Neuron (in vitro differentiated cells): ENCODE data around the gene CXCL10.
"Not testable (repeated sequence)": the region's sequence is repeated elsewhere in the genome, so short reads cannot be mapped to it uniquely, and the experiment has no call there.

ENCODE experiments used
- H2AFZ ChIP-seq: one replicate; pipeline ENCODE4 v1.6.1; 2013; ENCODE audit warnings: low read depth, mild to moderate bottlenecking, inconsistent platforms, low read length, moderate library complexity
- H3K27me3 ChIP-seq: one replicate; pipeline ENCODE4 v1.6.1; 2013; ENCODE audit warnings: low read length; ENCODE audit not compliant: insufficient read depth
- H3K36me3 ChIP-seq: one replicate; pipeline ENCODE4 v1.6.1; 2013; ENCODE audit warnings: low read length; ENCODE audit not compliant: insufficient read depth
- H3K4me1 ChIP-seq: one replicate; pipeline ENCODE4 v1.6.1; 2013; ENCODE audit warnings: low read length; ENCODE audit not compliant: insufficient read depth
- H3K4me3 ChIP-seq: 2 replicates; pipeline ENCODE4 v1.5.1; 2013; ENCODE audit warnings: mild to moderate bottlenecking, low read length, moderate library complexity
- H3K9me3 ChIP-seq: one replicate; pipeline ENCODE4 v1.6.1; 2013; ENCODE audit warnings: low read length

Gene CXCL10

GRCh38 chr4:76049860-76050416 lies 26.6 kb upstream of the CXCL10 start:
- not testable (repeated sequence) for H2AFZ ChIP-seq, H3K36me3 ChIP-seq, H3K4me1 ChIP-seq, H3K27me3 ChIP-seq, H3K4me3 ChIP-seq, H3K9me3 ChIP-seq

GRCh38 chr4:76044686-76045085 lies 21.4 kb upstream of the CXCL10 start:
- not testable (repeated sequence) for H3K36me3 ChIP-seq, H3K9me3 ChIP-seq, H3K4me1 ChIP-seq, H2AFZ ChIP-seq, H3K27me3 ChIP-seq, H3K4me3 ChIP-seq

GRCh38 chr4:76043306-76043705 lies 20.0 kb upstream of the CXCL10 start:
- not testable (repeated sequence) for H3K4me3 ChIP-seq, H3K4me1 ChIP-seq, H3K27me3 ChIP-seq, H3K9me3 ChIP-seq, H2AFZ ChIP-seq, H3K36me3 ChIP-seq

- H3K36me3 ChIP-seq, H3K27me3 ChIP-seq, H3K4me3 ChIP-seq, H3K9me3 ChIP-seq, H2AFZ ChIP-seq, H3K4me1 ChIP-seq: not testable (repeated sequence)
These were observed 19.1 kb upstream of the CXCL10 start for GRCh38 chr4:76042241-76042998.

GRCh38 chr4:76036855-76037254 lies 13.6 kb upstream of the CXCL10 start:
- Histone ChIP-seq H3K4me1 (no peaks in the 10 kb centered on the region), H3K4me3 (no peak overlapping the region), H3K27me3 (peaks cover 11% of the 10 kb centered on the region), H3K36me3 (no peaks in the 10 kb centered on the region), H2AFZ (no peak overlapping the region), H3K9me3 (no peaks in the 10 kb centered on the region)

GRCh38 chr4:76035799-76036380 lies 12.6 kb upstream of the CXCL10 start, which contains the start of gene CXCL11:
CXCL11 (minus strand) TSS chr4:76036070; CDS start chr4:76035987, 83 bp downstream.
- Histone ChIP-seq H3K4me3 (no peak within 1 kb of the TSS), H3K9me3 (no peaks in the 10 kb centered on the region), H3K27me3 (peaks cover 11% of the 10 kb centered on the region), H3K4me1 (no peaks in the 10 kb centered on the region), H3K36me3 (no peaks in the 10 kb centered on the region), H2AFZ (no peak within 1 kb of the TSS)

GRCh38 chr4:76035141-76035540 lies 11.8 kb upstream of the CXCL10 start:
- no peak overlapping the region for H3K4me3 ChIP-seq
- no peak overlapping the region for H2AFZ ChIP-seq
- no peaks in the 10 kb centered on the region for H3K4me1 ChIP-seq
- H3K36me3 ChIP-seq = no peaks in the 10 kb centered on the region
- no peaks in the 10 kb centered on the region for H3K9me3 ChIP-seq
- H3K27me3 ChIP-seq = peaks cover 11% of the 10 kb centered on the region

- H3K9me3 ChIP-seq = no peaks in the 10 kb centered on the region
- no peaks in the 10 kb centered on the region for H3K36me3 ChIP-seq
- H3K4me3 ChIP-seq = no peak overlapping the region
- H3K4me1 ChIP-seq = no peaks in the 10 kb centered on the region
- H3K27me3 ChIP-seq = peaks cover 16% of the 10 kb centered on the region
- no peak overlapping the region for H2AFZ ChIP-seq
These were observed 6.0 kb upstream of the CXCL10 start for GRCh38 chr4:76029300-76029699.

- H3K4me1 ChIP-seq = no peaks in the 10 kb centered on the region
- no peak overlapping the region for H2AFZ ChIP-seq
- no peaks in the 10 kb centered on the region for H3K36me3 ChIP-seq
- H3K4me3 ChIP-seq = no peak overlapping the region
- peaks cover 18% of the 10 kb centered on the region for H3K27me3 ChIP-seq
- no peaks in the 10 kb centered on the region for H3K9me3 ChIP-seq
These were observed 5.1 kb upstream of the CXCL10 start for GRCh38 chr4:76028350-76028765.

GRCh38 chr4:76024065-76024464 lies 768 bp upstream of the CXCL10 start:
- Histone ChIP-seq H2AFZ (no peak overlapping the region), H3K4me1 (no peaks in the 10 kb centered on the region), H3K9me3 (no peaks in the 10 kb centered on the region), H3K4me3 (no peak overlapping the region), H3K27me3 (peaks cover 26% of the 10 kb centered on the region), H3K36me3 (no peaks in the 10 kb centered on the region)

- Histone ChIP-seq H3K4me1 (no peaks in the 10 kb centered on the region), H3K4me3 (no peak overlapping the region), H2AFZ (no peak overlapping the region), H3K36me3 (no peaks in the 10 kb centered on the region), H3K27me3 (peaks cover 21% of the 10 kb centered on the region), H3K9me3 (no peaks in the 10 kb centered on the region)
These were observed 620 bp downstream of the CXCL10 start for GRCh38 chr4:76022677-76023076.

- Histone ChIP-seq H2AFZ (no peak overlapping the region), H3K4me1 (no peaks in the 10 kb centered on the region), H3K36me3 (no peaks in the 10 kb centered on the region), H3K9me3 (no peaks in the 10 kb centered on the region), H3K4me3 (no peak overlapping the region), H3K27me3 (peaks cover 22% of the 10 kb centered on the region)
These were observed 1.3 kb downstream of the CXCL10 start for GRCh38 chr4:76022031-76022430.

GRCh38 chr4:76017056-76017686 lies 6.1 kb downstream of the CXCL10 start:
- H3K4me1 ChIP-seq = no peaks in the 10 kb centered on the region
- no peaks in the 10 kb centered on the region for H3K9me3 ChIP-seq
- peaks cover 10% of the 10 kb centered on the region for H3K27me3 ChIP-seq
- H2AFZ ChIP-seq = no peak overlapping the region
- H3K4me3 ChIP-seq = no peak overlapping the region
- no peaks in the 10 kb centered on the region for H3K36me3 ChIP-seq
